ENCODE results near the gene FYN.

FYN gene

DNA sequence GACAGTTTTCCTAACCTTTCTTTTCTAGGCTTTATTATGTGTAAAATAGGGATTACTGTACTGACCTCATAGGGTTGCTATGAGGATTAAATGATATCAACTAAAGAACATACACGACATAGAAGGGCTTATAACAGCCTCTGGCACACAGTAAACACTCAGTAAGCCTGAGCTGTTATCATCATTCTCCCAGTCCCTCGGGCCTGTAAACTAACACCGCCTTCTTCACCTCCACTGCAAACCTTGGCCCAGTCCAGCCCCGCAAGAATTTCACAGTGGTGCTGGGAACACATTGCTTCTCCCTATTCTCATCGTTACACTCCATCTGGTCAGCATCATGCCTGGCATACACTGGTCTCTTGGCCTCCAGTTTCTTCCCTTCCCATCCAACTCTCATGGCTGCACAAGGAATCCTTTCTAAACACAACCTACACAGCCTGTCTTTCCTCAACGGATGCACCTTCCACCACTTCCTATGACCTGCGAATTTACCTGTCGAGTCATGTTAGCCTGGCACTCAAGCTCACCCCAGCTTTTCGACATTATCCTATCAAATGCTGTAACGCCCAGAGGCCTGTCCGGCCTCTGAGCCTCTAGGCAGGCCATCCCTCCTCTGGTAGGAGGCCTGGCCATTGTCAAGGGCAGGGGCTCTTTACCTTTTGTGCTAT, 92.1 kb downstream of the FYN start:
- TF ChIP-seq POLR2A (IDR thresholded peaks at IDR 0.05; ENCODE audit: low read depth, low read length), result no peak
- FAIRE-seq (no peak), DNase-seq (ENCODE audit: insufficient read length, low spot score) (no peak)

DNA sequence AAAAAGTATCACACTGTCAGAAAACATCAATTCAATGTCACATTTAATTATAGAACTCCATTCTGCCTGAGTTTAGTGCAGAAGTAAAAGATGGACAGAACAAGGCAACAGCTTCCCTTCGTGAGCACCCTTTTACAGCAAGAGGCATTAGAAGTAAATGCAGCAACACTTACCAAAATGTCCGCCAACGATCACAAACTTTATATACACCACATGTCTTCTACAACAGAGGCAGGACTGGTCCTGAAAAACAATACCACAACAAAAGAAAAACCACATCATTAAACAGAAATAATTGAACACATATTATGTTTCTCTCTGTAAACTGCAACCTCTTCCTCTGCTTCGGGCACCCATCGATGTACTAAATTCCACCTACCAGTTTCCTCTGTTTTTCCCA, 92.9 kb downstream of the FYN start:
- FAIRE-seq, result no peak
- DNase-seq (ENCODE audit: insufficient read length, low spot score), result no peak
- no peak for TF ChIP-seq POLR2A (IDR thresholded peaks at IDR 0.05; ENCODE audit: low read depth, low read length)

DNA sequence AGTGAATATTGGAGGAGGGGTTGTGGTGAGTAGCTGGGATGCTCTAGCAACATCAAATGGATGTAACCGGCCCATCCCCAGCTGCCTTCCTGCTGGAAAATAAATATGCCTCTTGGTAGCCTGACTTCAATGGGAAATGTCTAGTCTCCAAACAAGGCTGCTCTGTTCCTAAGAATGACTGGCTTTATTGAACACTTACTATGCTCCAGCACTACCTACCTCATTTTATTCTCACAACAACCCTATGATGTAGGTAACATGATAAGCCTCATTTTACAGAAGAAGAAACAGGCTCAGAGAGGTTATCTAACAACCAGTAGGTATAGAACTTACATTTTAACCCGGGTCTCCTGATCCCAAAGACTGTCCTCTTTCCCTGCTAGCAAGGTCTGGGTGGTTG, 93.6 kb downstream of the FYN start:
- TF ChIP-seq POLR2A (IDR thresholded peaks at IDR 0.05; ENCODE audit: low read depth, low read length), result no peak
- FAIRE-seq (no peak), DNase-seq (ENCODE audit: insufficient read length, low spot score) (no peak)

DNA sequence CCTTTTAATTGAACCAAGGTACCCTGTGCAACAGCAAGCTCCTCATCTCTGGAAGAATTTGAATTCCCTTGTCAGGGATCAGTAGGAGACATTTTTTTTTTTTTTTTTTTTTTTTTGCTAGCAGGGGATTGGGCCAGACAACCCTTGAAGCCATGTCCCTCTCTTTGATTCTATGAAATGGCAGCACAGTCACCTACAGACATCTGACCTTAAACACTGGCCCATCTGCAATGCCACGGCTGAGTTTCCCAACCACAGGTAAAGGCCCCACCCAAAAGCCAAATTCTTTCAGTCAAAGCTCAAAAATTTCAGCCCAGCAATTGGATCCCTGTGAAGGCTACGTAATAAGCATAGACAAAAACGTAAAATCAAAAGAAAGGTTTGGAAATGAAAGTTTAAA, 94.2 kb downstream of the FYN start:
- no peak for TF ChIP-seq POLR2A (IDR thresholded peaks at IDR 0.05; ENCODE audit: low read depth, low read length)
- no peak for FAIRE-seq

DNA sequence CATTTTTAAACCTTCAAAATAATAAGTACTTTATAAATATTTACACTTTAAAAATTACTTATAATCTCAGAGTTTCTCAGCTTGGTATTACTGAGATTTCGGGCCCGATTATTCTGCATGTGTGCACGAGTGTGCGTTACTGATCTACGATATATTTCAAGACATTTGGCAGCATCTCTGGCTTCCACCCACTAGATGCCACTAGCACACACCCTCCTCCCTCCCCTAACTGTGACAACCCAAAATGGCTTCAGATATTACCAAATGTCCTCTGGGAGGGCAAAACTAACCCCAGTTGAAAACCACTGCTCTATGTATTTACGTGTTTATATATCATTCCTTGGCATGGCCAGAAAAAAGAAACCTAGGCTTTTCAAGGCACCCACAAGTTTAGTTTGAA, 95.9 kb downstream of the FYN start:
- no peak for DNase-seq (ENCODE audit: insufficient read length, low spot score)
- FAIRE-seq, result no peak
- TF ChIP-seq POLR2A (IDR thresholded peaks at IDR 0.05; ENCODE audit: low read depth, low read length), result no peak

More for the DNA sequence above, 94.2 kb downstream of the FYN start:
- DNase-seq (ENCODE audit: insufficient read length, low spot score), result no peak

DNA sequence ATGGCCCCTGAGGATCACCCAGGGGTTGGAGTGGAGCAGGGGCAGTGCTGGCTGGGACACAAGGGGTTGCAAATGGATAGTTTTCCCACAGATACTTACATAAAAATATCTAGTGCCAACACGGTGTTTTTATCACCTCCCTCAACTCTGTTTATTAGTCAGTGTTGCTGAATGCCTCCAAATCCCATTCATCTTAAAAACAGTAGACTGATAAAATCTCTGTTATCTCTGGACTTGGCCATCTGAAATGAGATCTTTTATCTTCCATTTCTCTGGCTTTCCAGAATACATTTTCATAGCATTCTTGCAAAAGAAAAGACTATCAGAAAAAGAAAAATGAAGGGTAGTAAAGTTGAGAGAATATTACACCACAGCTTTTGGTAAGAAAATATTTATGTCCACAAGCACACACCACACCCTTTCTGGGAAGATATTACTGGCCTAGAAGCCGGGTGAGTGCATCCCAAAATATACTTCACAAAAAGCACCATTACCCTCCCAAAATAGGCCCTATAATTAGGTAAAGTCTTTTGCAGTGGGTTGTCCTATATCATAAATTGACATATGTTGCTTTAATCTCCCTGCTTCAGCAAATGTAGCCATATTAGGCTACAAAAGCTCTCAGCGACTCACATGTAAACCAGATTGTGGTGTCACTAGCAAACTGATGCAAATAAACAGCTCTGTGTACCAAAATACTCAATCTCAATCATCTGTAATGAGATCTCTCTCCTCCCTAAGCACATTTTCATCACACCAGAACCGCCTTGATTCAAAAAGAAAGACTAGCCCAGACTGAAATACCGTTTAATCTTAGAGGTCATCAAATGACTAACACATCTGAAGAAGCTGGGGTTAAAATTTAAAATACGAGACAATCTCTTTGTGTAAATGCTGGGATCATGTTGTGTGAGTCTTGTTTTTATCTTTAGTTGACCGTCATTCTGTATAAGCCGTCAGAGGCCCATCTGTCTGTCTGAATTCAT, 96.7 kb downstream of the FYN start:
- no peak for TF ChIP-seq POLR2A (IDR thresholded peaks at IDR 0.05; ENCODE audit: low read depth, low read length)
- no peak for FAIRE-seq
- DNase-seq (ENCODE audit: insufficient read length, low spot score), result no peak

DNA sequence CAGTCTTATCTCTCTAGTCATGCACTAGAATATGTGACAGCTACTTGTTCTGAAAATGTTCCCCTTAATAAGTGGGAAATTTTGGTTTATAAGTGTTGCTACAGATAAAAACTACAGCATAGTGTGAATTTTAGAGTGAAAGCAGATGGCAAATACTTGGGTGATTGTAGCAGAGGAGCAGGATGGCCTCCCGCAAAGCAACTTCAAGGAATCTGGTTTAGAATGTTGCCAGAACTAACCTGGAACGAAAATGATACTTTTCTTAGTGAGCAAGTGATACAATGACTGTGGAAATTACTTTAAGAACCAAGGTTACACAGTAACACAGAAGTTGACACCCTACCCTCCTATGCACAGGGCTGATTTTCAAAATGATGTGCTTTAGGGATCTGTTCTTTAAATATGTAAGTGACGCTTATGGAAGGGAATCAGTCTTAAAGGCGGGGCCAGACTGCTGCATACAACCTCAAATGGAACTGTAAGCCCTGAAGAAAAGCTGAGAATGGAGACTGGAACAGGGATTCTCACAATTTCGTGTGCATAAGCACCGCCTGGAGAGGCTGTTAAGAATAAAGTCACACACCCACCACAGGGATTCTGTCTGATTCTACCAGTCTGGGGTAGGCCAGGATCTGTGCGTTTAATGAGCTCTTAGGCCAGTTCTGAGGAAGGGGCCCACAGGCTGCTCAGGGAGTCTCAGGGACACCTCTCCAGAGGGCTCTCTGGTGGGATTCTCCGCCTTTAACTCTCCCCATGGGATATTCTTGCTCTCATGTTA, 97.9 kb downstream of the FYN start:
- FAIRE-seq (no peak), DNase-seq (ENCODE audit: insufficient read length, low spot score) (no peak)
- no peak for TF ChIP-seq POLR2A (IDR thresholded peaks at IDR 0.05; ENCODE audit: low read depth, low read length)

DNA sequence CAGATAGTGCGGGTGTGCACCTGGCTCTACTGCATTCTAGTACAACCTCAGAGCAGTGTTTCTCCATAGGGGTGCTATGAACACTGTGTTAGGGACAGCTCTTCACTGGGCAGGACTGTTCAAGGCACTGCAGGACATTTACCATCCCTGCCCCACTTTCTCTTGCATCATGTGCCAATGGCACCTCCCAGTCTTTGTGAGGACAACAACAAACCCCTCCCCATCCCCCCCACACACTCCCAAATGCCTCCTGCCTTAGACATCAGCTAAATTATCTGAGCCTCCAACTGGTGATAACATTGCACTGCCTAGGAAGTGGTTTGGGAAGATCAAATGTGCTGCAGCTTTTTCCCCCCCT, 98.9 kb downstream of the FYN start:
- FAIRE-seq (no peak), DNase-seq (ENCODE audit: insufficient read length, low spot score) (peak; percentile 8)
- no peak for TF ChIP-seq POLR2A (IDR thresholded peaks at IDR 0.05; ENCODE audit: low read depth, low read length)

DNA sequence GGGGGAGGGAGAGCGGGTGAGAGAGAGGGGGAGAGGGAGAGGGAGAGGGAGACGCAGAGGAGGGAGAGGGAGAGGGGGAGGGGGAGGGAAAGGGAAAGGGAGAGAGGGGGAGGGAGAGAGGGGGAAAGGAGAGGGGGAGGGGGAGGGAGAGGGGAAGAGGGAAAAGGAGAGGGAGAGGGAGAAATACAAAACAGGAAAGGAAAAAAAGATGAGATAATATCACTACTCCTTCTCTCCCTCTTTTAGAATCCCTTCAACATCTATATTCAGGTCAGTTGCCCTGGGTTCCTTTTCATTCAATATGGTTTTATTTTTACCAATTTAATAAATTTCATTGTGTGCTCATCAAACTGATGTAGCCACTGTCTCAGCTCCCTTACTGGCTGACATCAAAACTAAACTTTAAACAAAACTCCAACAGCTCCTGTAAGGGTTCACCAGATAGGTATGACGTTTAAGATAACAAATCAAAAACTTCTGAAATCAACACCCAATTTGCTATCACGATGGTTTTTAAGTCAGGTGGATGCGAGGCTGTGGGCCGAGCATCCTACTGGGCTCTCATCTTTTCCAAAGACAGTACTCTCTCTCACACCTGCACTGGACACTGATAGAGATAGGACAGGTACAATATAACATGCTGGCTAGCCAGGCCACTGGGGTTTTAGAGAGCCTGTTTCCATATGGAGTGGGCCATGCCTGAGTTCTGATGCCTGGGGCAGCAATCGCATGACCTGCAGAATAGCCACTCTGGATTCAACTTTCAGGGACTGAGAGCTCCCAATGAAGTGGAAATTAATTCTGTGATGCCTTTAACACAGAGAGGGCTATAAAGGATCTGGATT, 99.5 kb downstream of the FYN start:
- DNase-seq (ENCODE audit: insufficient read length, low spot score) (no peak), FAIRE-seq (no peak)
- no peak for TF ChIP-seq POLR2A (IDR thresholded peaks at IDR 0.05; ENCODE audit: low read depth, low read length)

DNA sequence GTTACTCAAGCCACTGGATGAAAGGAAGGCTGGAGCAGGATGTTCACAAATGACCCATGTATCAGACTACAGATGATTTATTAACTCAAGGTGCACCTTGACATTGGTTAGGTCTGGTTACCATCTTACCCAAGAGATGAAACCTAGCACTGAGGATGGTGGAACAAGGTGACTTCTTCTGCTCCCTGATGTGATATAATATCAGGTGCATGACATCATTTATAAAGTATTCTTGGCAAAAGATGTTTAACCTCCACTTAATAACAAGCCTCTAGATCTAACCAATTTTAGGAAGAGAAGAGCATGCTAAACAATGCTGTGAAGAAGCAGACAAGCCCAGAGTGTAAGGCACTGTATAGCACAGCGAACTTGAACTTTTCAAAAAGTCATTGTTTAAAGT, 100.9 kb downstream of the FYN start:
- DNase-seq (ENCODE audit: insufficient read length, low spot score), result no peak
- TF ChIP-seq POLR2A (IDR thresholded peaks at IDR 0.05; ENCODE audit: low read depth, low read length), result no peak
- no peak for FAIRE-seq

DNA sequence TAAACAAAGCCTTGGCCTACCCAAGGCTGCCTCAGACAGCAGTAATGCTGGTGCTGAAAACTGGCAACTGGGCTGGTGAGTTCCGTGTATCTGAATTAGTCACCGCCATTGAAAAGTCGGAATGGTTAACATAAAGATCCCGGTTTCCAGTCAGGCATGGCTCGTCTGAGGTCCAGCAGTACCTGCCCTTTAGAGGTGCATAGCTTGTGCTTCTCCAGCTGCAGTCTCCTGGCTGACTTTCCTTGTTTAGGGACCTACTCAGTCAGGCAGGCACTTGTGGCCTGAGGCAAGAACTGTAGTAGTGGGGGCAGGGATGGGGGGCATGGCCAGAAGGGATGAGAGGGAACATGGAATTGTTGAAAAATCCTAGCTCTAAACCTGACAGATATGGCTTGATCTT, 101.6 kb downstream of the FYN start:
- TF ChIP-seq POLR2A (IDR thresholded peaks at IDR 0.05; ENCODE audit: low read depth, low read length), result no peak
- DNase-seq (ENCODE audit: insufficient read length, low spot score), result no peak
- FAIRE-seq, result no peak

DNA sequence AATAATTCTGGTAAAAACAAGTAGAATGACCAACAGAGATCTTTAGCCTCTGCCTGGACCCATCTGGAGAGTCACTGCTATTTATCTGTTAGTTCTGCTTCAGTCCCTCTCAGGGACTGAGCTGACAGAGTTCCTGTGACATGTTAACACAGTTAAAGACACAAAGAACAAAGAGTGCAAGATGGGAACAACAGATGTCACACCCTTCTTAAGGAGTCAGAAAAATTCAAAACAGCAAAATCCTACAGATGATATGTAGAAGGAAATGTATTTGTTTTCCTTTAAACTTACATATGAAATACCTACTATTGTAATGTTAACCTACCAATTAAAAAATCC, 102.2 kb downstream of the FYN start:
- no peak for FAIRE-seq
- no peak for DNase-seq (ENCODE audit: insufficient read length, low spot score)
- no peak for TF ChIP-seq POLR2A (IDR thresholded peaks at IDR 0.05; ENCODE audit: low read depth, low read length)

DNA sequence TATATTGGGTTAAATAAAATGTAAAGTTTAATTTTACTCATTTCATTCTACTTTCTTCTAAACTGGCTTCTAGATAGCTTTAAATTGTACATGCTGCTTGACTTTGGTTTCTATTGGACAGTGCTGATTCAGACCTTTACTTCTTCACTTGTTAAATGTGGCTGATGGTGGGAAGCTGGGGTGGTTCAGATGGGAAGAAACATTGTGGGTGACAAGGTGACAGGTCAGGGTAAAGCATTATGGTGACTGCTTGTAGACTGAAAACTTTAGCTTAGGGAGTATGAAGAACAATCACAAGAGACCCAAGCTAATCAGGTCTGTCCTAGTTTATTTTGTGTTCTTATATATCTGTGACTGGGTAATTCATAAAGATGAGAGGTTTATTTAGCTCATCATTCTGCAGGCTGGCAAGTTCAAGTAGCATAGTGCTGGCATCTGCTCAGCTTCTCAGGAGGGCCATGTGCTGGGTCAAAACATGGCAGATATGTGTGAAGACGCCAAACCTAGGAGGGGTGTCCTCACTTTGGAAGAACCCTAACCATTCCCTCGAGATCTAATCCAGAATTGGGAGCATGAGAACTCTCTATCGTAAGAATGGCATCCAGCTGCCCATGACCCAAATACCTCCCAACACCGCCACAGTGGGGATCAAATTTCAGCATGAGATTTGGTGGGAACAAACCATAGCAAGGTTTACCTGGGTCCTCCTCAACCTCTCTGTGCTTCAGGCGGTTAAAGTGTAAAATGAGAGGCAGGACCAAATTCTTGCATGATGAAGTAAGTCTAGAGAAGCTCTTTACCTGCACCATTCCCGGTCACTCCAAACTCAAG, 102.8 kb downstream of the FYN start:
- DNase-seq (ENCODE audit: insufficient read length, low spot score), result no peak
- no peak for FAIRE-seq
- TF ChIP-seq POLR2A (IDR thresholded peaks at IDR 0.05; ENCODE audit: low read depth, low read length), result no peak
